ENCODE data around the gene GDI1. TPM values are rescaled to one million over a fixed set of nuclear protein-coding genes. Genes with fewer than 3 reads are reported as not detected.

GDI1 gene
- total and polyA plus RNA-seq, 2 donors (not counting 1 experiment from before 2014, with no cell fraction given), result 199 to 311 TPM

DNA sequence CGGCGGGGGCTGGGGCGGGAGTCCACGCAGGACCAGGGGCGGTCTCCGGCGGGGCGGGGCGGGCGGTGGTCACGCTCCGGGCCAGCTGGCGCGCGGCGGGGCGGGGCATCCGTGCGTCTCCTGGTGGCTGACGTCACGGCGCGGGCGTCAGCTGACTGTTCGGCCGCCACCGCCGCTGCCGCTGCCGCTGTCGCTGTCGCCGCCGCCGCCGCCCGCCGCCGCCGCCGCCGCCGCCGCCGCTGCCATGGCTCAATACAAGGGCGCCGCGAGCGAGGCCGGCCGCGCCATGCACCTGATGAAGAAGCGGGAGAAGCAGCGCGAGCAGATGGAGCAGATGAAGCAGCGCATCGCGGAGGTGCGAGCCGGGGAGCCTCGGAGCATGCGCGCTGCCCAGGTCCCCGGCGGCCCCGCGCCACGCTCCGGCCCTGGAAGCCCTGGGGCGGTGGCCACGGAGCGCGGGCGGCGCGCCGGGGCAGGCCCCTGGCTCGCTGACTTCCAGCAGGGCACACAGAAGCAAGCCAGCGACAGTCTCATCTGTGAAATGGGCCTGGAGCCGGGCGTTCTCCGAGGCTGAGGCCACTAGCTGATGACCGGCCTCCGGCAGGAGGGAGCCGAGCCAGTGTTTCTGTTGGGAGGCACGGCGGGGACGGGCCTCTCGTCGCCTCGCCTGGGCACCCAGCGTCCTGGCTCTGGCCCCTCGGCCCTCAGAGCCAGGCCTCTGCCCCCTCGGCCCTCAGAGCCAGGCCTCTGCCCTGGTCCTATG is 7.2 kb downstream of the GDI1 start, which contains the start of gene FAM50A:
FAM50A (plus strand) TSS at position 150 of the 763 bp plus-strand sequence; CDS start at position 245, 95 bp downstream.
- peak; percentile 90 for ATAC-seq (ENCODE audit: low read depth)
- Histone ChIP-seq H3K27ac (ENCODE audit: low read length in 2 of 2) (peak within 1 kb of the TSS; percentile 69 to 81), H3K27me3 (replicated peaks in 1 of 4; ENCODE audit: control extremely low read depth in 1 of 4, control insufficient read depth in 3 of 4, insufficient read depth in 4 of 4, low read length in 3 of 4) (no peaks in the 10 kb centered on the region), H4K20me1 (ENCODE audit: control insufficient read depth, insufficient read depth, low read length, poor library complexity, severe bottlenecking) (no peaks in the 10 kb centered on the region), H3K36me3 (replicated peaks in 1 of 2; ENCODE audit: control extremely low read depth in 1 of 2, control insufficient read depth in 1 of 2, extremely low read depth in 1 of 2, insufficient read depth in 2 of 2, low read length in 1 of 2) (peaks cover 0 to 18% of the 10 kb centered on the region in 2 experiments), H2AFZ (ENCODE audit: insufficient read depth, low read depth, low read length, poor library complexity, severe bottlenecking) (peak within 1 kb of the TSS; percentile 68), H3K4me1 (ENCODE audit: control insufficient read depth in 2 of 2, insufficient read depth in 2 of 2, low read length in 2 of 2) (peaks cover 10 to 18% of the 10 kb centered on the region in 2 donors), H3K9ac (ENCODE audit: low read length) (peak within 1 kb of the TSS; percentile 69), H3K4me2 (replicated peaks; ENCODE audit: low read depth, low read length, poor library complexity, severe bottlenecking) (peak within 1 kb of the TSS; percentile 87), H3K9me3 (ENCODE audit: control extremely low read depth in 1 of 3, control insufficient read depth in 2 of 3, insufficient read depth in 1 of 3, low read length in 2 of 3) (no peaks in the 10 kb centered on the region), H3K4me3 (ENCODE audit: control extremely low read depth in 1 of 5, extremely low read depth in 1 of 5, insufficient read depth in 1 of 5, low read depth in 2 of 5, low read length in 4 of 5) (peak within 1 kb of the TSS in 4 of 5 experiments; percentile 49 to 58 (median 53)), H3K79me2 (ENCODE audit: control insufficient read depth, insufficient read depth, low read length) (peaks cover 11% of the 10 kb centered on the region)
- H3K27ac Mint-ChIP-seq, result peak within 1 kb of the TSS; percentile 37
- DNase-seq, result peak; percentile 86
- ChIA-PET CTCF (interaction anchor here (1.0 kb wide), 1 partner anchor 32 kb away, joined by 3 read pairs; no protein-coding TSS in a partner anchor), POLR2A (interaction anchor here (1.1 kb wide), 1 partner anchor 14 kb away, joined by 4 read pairs; the partner anchor contains the start of gene PLXNA3)
- TF ChIP-seq EZH2 (IDR thresholded peaks at IDR 0.05; ENCODE audit: borderline replicate concordance, insufficient read depth, low read depth, low read length, poor library complexity, severe bottlenecking) (no peak), CTCF (IDR thresholded peaks at IDR 0.05) (no peak)
- peaks cover 5% of the 10 kb centered on the region for H3K4me1 Mint-ChIP-seq
- WGBS (ENCODE audit: insufficient coverage), result 4% methylated on average over 73 of the region's 94 CpGs
- H3K9me3 Mint-ChIP-seq (ENCODE audit: insufficient read depth), result no peaks in the 10 kb centered on the region
- intact Hi-C loops (cut with micrococcal nuclease), result loop anchor here (5.0 kb wide), 1 partner anchor 33 kb away; the partner anchor contains the start of gene LAGE3
- H3K27me3 Mint-ChIP-seq, result no peaks in the 10 kb centered on the region
- peak within 1 kb of the TSS; percentile 83 for H3K4me3 Mint-ChIP-seq

All from B cell (primary cell).